Caco-2 (cell line): ENCODE results near the gene ATP8B1. TPM values are rescaled to one million over a fixed set of nuclear protein-coding genes. Genes with fewer than 3 reads are reported as not detected.

ENCODE experiments used
- BruUV-seq: library from RNA; stranded (reverse); fragments of 400-500 nt; replicated peaks from 2 replicates; lab custom pipeline; 2021; lab: Mats Ljungman, UMichigan
- CTCF ChIA-PET: fragments of 300-600 bp; sonication (Branson Sonifier 250); formaldehyde crosslinking; loops from one replicate; lab custom pipeline; 2022; ENCODE audit warnings: antibody characterized with exemption; lab: Charles Lee
- POLR2A ChIA-PET: fragments of 300-600 bp; sonication (Branson Sonifier 250); formaldehyde crosslinking; loops from one replicate; lab custom pipeline; 2022; ENCODE audit warnings: antibody characterized with exemption; lab: Charles Lee
- DNase-seq, 2 experiments: peaks; one replicate each; pipeline versions ENCODE4 v3.0.0 to v3.0.0-alpha.2; 2020 to 2022
- H3K27me3 ChIP-seq: replicated peaks from 2 replicates; pipeline ENCODE4 v1.6.0; 2011; ENCODE audit warnings: low read length; ENCODE audit not compliant: control insufficient read depth, insufficient read depth
- H3K36me3 ChIP-seq: 2 replicates; pipeline ENCODE4 v1.5.1; 2011; ENCODE audit warnings: low read length; ENCODE audit not compliant: control insufficient read depth, insufficient read depth
- H3K4me1 ChIP-seq: fragments of 250-450 bp; sonication (Bioruptor Pico); 2 replicates; pipeline ENCODE4 v1.5.1; 2020; ENCODE audit warnings: mild to moderate bottlenecking
- H3K4me3 ChIP-seq: 2 replicates; pipeline ENCODE4 v1.5.1; 2011; ENCODE audit warnings: low read depth, mild to moderate bottlenecking, control low read depth, low read length
- H3K9me3 ChIP-seq: fragments of 250-450 bp; sonication (Bioruptor Pico); 2 replicates; pipeline ENCODE4 v1.5.1; 2020; ENCODE audit warnings: mild to moderate bottlenecking, moderate library complexity
- H3K27ac Mint-ChIP-seq: one replicate; pipeline ENCODE4 v1.8.0; 2022; ENCODE audit warnings: mixed read lengths; ENCODE audit not compliant: unreplicated experiment
- H3K27me3 Mint-ChIP-seq: one replicate; pipeline ENCODE4 v1.8.0; 2022; ENCODE audit warnings: mixed read lengths; ENCODE audit not compliant: insufficient read depth, unreplicated experiment
- H3K36me3 Mint-ChIP-seq: one replicate; pipeline ENCODE4 v1.8.0; 2022; ENCODE audit warnings: mild to moderate bottlenecking, mixed read lengths; ENCODE audit not compliant: insufficient read depth, unreplicated experiment
- H3K4me1 Mint-ChIP-seq: one replicate; pipeline ENCODE4 v1.8.0; 2022; ENCODE audit warnings: low read depth, mixed read lengths; ENCODE audit not compliant: unreplicated experiment
- H3K4me3 Mint-ChIP-seq: one replicate; pipeline ENCODE4 v1.8.0; 2022; ENCODE audit warnings: mild to moderate bottlenecking, moderate library complexity, mixed read lengths; ENCODE audit not compliant: unreplicated experiment
- H3K9me3 Mint-ChIP-seq: one replicate; pipeline ENCODE4 v1.8.0; 2022; ENCODE audit warnings: mixed read lengths; ENCODE audit not compliant: unreplicated experiment
- CTCF ChIP-seq, 2 experiments: fragments of 200-600 bp in 1 of 2; IDR thresholded peaks; 1 replicate in 1 of 2; 2 replicates in 1 of 2; pipeline versions ENCODE4 v1.5.1 to v1.8.0; 2011 to 2022; ENCODE audit warnings: antibody characterized with exemption in 1 of 2, control low read depth in 1 of 2, inconsistent platforms in 1 of 2, low read depth in 1 of 2, low read length in 1 of 2, mild to moderate bottlenecking in 1 of 2, moderate library complexity in 1 of 2; ENCODE audit not compliant: insufficient read depth in 1 of 2, severe bottlenecking in 1 of 2, unreplicated experiment in 1 of 2
- intact Hi-C: fragments of 100-400 bp; cut with micrococcal nuclease; formaldehyde crosslinking; loops from one replicate; pipeline ENCODE4 v1.10.0; 2022; ENCODE audit not compliant: unreplicated experiment
- total RNA-seq: library from RNA; stranded (reverse); gene quantifications from 2 replicates; pipeline ENCODE4 v1.2.3, GENCODE V29; 2022

ATP8B1 gene
- total RNA-seq, 1 experiment from 2014 or later: 31.6 TPM

GRCh38 chr18:57768537-57769326, 34.4 kb downstream of the ATP8B1 start:
- Mint-ChIP-seq H3K36me3 (no peaks in the 10 kb centered on the region), H3K4me1 (peaks cover 18% of the 10 kb centered on the region), H3K27me3 (no peaks in the 10 kb centered on the region), H3K4me3 (no peak overlapping the region), H3K27ac (no peak overlapping the region), H3K9me3 (no peaks in the 10 kb centered on the region)
- TF ChIP-seq CTCF (IDR thresholded peaks at IDR 0.05; ENCODE audit: insufficient read depth in 1 of 2, low read depth in 1 of 2, low read length in 1 of 2, severe bottlenecking in 1 of 2, unreplicated experiment in 1 of 2): no peak
- DNase-seq: no peak
- intact Hi-C loops: no loop called here
- ChIA-PET POLR2A (interaction anchor here (0.6 kb wide), 1 partner anchor 1051 kb away, joined by 3 read pairs; no protein-coding TSS in a partner anchor), CTCF (no interaction called here)
- Histone ChIP-seq H3K4me1 (peaks cover 21% of the 10 kb centered on the region), H3K4me3 (no peak overlapping the region), H3K9me3 (no peaks in the 10 kb centered on the region), H3K36me3 (no peaks in the 10 kb centered on the region), H3K27me3 (no peaks in the 10 kb centered on the region)
- no TSS peak for BruUV-seq

GRCh38 chr18:57767259-57768050, 35.7 kb downstream of the ATP8B1 start:
- Histone ChIP-seq H3K4me3 (no peak overlapping the region), H3K36me3 (no peaks in the 10 kb centered on the region), H3K27me3 (no peaks in the 10 kb centered on the region), H3K4me1 (peaks cover 16% of the 10 kb centered on the region), H3K9me3 (no peaks in the 10 kb centered on the region)
- ChIA-PET POLR2A (no interaction called here), CTCF (no interaction called here)
- Mint-ChIP-seq H3K27me3 (no peaks in the 10 kb centered on the region), H3K9me3 (no peaks in the 10 kb centered on the region), H3K27ac (no peak overlapping the region), H3K4me3 (no peak overlapping the region), H3K4me1 (peaks cover 12% of the 10 kb centered on the region), H3K36me3 (peaks cover 5% of the 10 kb centered on the region)
- no peak for DNase-seq
- TF ChIP-seq CTCF (IDR thresholded peaks at IDR 0.05; ENCODE audit: insufficient read depth in 1 of 2, low read depth in 1 of 2, low read length in 1 of 2, severe bottlenecking in 1 of 2, unreplicated experiment in 1 of 2): no peak
- intact Hi-C loops: no loop called here
- BruUV-seq: no TSS peak

DNA sequence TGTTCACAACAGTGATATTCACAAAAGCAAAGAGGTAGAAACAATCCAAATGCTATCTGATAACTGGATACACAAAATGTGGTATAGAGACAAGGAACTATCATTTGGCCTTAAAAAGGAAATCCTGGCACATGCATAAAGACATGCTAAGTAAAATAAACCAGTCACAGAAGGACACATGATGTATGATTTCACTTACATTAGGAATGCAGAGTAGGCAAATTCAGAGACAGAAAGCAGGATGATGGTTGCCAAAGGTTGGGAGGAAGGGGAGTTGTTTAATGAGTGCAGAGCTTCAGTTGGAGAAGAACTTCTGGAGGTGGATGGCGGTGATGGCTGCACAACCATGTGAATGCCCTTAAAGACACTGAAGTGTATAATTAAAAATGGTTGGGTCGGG, 38.1 kb downstream of the ATP8B1 start:
- peaks cover 5% of the 10 kb centered on the region for H3K4me1 Mint-ChIP-seq
- POLR2A ChIA-PET: no interaction called here
- peaks cover 7% of the 10 kb centered on the region for H3K36me3 Mint-ChIP-seq

More for the DNA sequence above, 38.1 kb downstream of the ATP8B1 start:
- Histone ChIP-seq H3K36me3 (no peaks in the 10 kb centered on the region), H3K9me3 (no peaks in the 10 kb centered on the region), H3K4me1 (no peaks in the 10 kb centered on the region), H3K27me3 (no peaks in the 10 kb centered on the region), H3K4me3 (no peak overlapping the region)
- H3K27ac Mint-ChIP-seq: no peak overlapping the region
- no peak for TF ChIP-seq CTCF (IDR thresholded peaks at IDR 0.05; ENCODE audit: insufficient read depth in 1 of 2, low read depth in 1 of 2, low read length in 1 of 2, severe bottlenecking in 1 of 2, unreplicated experiment in 1 of 2)
- intact Hi-C loops: loop anchor here (5.0 kb wide), 1 partner anchor 37 kb away; the partner anchor contains the start of gene ATP8B1
- CTCF ChIA-PET: no interaction called here
- no peak for DNase-seq
- no peaks in the 10 kb centered on the region for H3K9me3 Mint-ChIP-seq
- no peaks in the 10 kb centered on the region for H3K27me3 Mint-ChIP-seq
- no TSS peak for BruUV-seq
- no peak overlapping the region for H3K4me3 Mint-ChIP-seq
